HEK293 (cell line): Measurements from ENCODE around the gene TMED6.

Experiments used
- CTCF ChIA-PET: fragments of 350-600 bp; formaldehyde crosslinking; extraction: SDS; loops from one replicate; lab custom pipeline; 2021; ENCODE audit warnings: antibody characterized with exemption; lab: Yijun Ruan, JAX
- POLR2A ChIA-PET: fragments of 300-600 bp; formaldehyde crosslinking; extraction: SDS; loops from one replicate; lab custom pipeline; 2020; ENCODE audit warnings: antibody characterized with exemption, inconsistent platforms; lab: Yijun Ruan, JAX
- H3K27ac ChIP-seq: fragments of 200-500 bp; sonication (Bioruptor generic); 2 replicates; pipeline ENCODE4 v1.5.1; 2014; ENCODE audit warnings: low read depth, low read length, control low read depth, inconsistent platforms; ENCODE audit errors: extremely low read depth
- H3K36me3 ChIP-seq, 2 experiments: fragments of 200-500 bp in 1 of 2; sonication (Bioruptor generic) in 1 of 2; 1 replicate in 1 of 2; 2 replicates in 1 of 2; pipeline ENCODE4 v1.5.1; 2014 to 2017; ENCODE audit warnings: inconsistent platforms in 2 of 2, low read length in 2 of 2; ENCODE audit not compliant: control insufficient read depth in 2 of 2, insufficient read depth in 1 of 2
- H3K4me1 ChIP-seq: fragments of 200-500 bp; sonication (Bioruptor generic); 2 replicates; pipeline ENCODE4 v1.5.1; 2014; ENCODE audit warnings: mild to moderate bottlenecking, low read length, inconsistent platforms; ENCODE audit not compliant: control insufficient read depth, insufficient read depth
- H3K4me3 ChIP-seq: 2 replicates; pipeline ENCODE4 v1.5.1; 2011; ENCODE audit warnings: low read depth, mild to moderate bottlenecking, control low read depth, low read length, moderate library complexity
- H3K9me3 ChIP-seq: fragments of 200-500 bp; sonication (Bioruptor generic); 2 replicates; pipeline ENCODE4 v1.5.1; 2014; ENCODE audit warnings: low read depth, low read length, inconsistent platforms; ENCODE audit not compliant: control insufficient read depth, insufficient read depth
- ATF2 ChIP-seq: fragments of 450-650 bp; formaldehyde crosslinking; IDR thresholded peaks from 2 replicates; pipeline ENCODE4 v1.5.1; 2016; ENCODE audit warnings: missing biosample characterization, missing genetic modification characterization, low read depth
- GLI4 ChIP-seq: fragments of 450-650 bp; formaldehyde crosslinking; IDR thresholded peaks from 2 replicates; pipeline ENCODE4 v1.5.1; 2016; ENCODE audit warnings: missing biosample characterization, missing genetic modification characterization
- MEIS1 ChIP-seq: sonication (generic); formaldehyde crosslinking; IDR thresholded peaks from 2 replicates; pipeline ENCODE4 v1.8.1; 2022; ENCODE audit warnings: missing genetic modification reagents, mild to moderate bottlenecking, borderline replicate concordance
- OVOL3 ChIP-seq: fragments of 450-650 bp; formaldehyde crosslinking; IDR thresholded peaks from 2 replicates; pipeline ENCODE4 v1.5.1; 2016; ENCODE audit warnings: missing biosample characterization, missing genetic modification characterization
- PATZ1 ChIP-seq: fragments of 450-650 bp; formaldehyde crosslinking; IDR thresholded peaks from 2 replicates; pipeline ENCODE4 v1.5.1; 2016; ENCODE audit warnings: missing biosample characterization, missing genetic modification characterization
- PBX3 ChIP-seq: sonication (generic); formaldehyde crosslinking; IDR thresholded peaks from 2 replicates; pipeline ENCODE4 v1.8.1; 2022; ENCODE audit warnings: mild to moderate bottlenecking, moderate library complexity, missing genetic modification reagents
- PRDM1 ChIP-seq: fragments of 450-650 bp; formaldehyde crosslinking; IDR thresholded peaks from 2 replicates; pipeline ENCODE4; 2016; ENCODE audit warnings: missing biosample characterization, missing genetic modification characterization
- SP3 ChIP-seq: fragments of 450-650 bp; formaldehyde crosslinking; IDR thresholded peaks from 2 replicates; pipeline ENCODE4 v1.5.1; 2016; ENCODE audit warnings: missing biosample characterization, missing genetic modification characterization
- WT1 ChIP-seq: fragments of 450-650 bp; formaldehyde crosslinking; IDR thresholded peaks from 2 replicates; pipeline ENCODE4 v1.5.1; 2016; ENCODE audit warnings: missing biosample characterization, missing genetic modification characterization
- ZBTB10 ChIP-seq: fragments of 450-650 bp; formaldehyde crosslinking; IDR thresholded peaks from 2 replicates; pipeline ENCODE4 v1.5.1; 2016; ENCODE audit warnings: missing biosample characterization, missing genetic modification characterization
- ZNF146 ChIP-seq: fragments of 450-650 bp; formaldehyde crosslinking; IDR thresholded peaks from 2 replicates; pipeline ENCODE4 v1.5.1; 2016; ENCODE audit warnings: missing biosample characterization, missing genetic modification characterization
- ZNF19 ChIP-seq: fragments of 450-650 bp; formaldehyde crosslinking; IDR thresholded peaks from 2 replicates; pipeline ENCODE4; 2016; ENCODE audit warnings: missing biosample characterization, missing genetic modification characterization, low read depth
- ZNF202 ChIP-seq: fragments of 450-650 bp; formaldehyde crosslinking; IDR thresholded peaks from 2 replicates; pipeline ENCODE4 v1.5.1; 2016; ENCODE audit warnings: missing biosample characterization, missing genetic modification characterization, borderline replicate concordance
- ZNF221 ChIP-seq: fragments of 450-650 bp; formaldehyde crosslinking; IDR thresholded peaks from 2 replicates; pipeline ENCODE4 v1.5.1; 2017; ENCODE audit warnings: missing biosample characterization, missing genetic modification characterization, borderline replicate concordance
- ZNF280C ChIP-seq: fragments of 450-650 bp; formaldehyde crosslinking; IDR thresholded peaks from 2 replicates; pipeline ENCODE4 v1.5.1; 2016; ENCODE audit warnings: missing biosample characterization, missing genetic modification characterization
- ZNF514 ChIP-seq: fragments of 450-650 bp; formaldehyde crosslinking; IDR thresholded peaks from 2 replicates; pipeline ENCODE4 v1.5.1; 2016; ENCODE audit warnings: missing biosample characterization, missing genetic modification characterization
- ZNF521 ChIP-seq: fragments of 450-650 bp; formaldehyde crosslinking; IDR thresholded peaks from 2 replicates; pipeline ENCODE4 v1.5.1; 2017; ENCODE audit warnings: missing biosample characterization, mild to moderate bottlenecking, missing genetic modification characterization
- ZNF529 ChIP-seq: fragments of 450-650 bp; formaldehyde crosslinking; IDR thresholded peaks from 2 replicates; pipeline ENCODE4 v1.5.1; 2017; ENCODE audit warnings: missing genetic modification characterization, missing biosample characterization; ENCODE audit not compliant: insufficient replicate concordance
- ZNF624 ChIP-seq: fragments of 450-650 bp; formaldehyde crosslinking; IDR thresholded peaks from 2 replicates; pipeline ENCODE4 v1.5.1; 2017; ENCODE audit warnings: missing biosample characterization, missing genetic modification characterization
- ZNF768 ChIP-seq: fragments of 450-650 bp; formaldehyde crosslinking; IDR thresholded peaks from 2 replicates; pipeline ENCODE4 v1.5.1; 2018; ENCODE audit warnings: missing biosample characterization, mild to moderate bottlenecking, missing genetic modification characterization
- ZSCAN23 ChIP-seq: fragments of 450-650 bp; formaldehyde crosslinking; IDR thresholded peaks from 2 replicates; pipeline ENCODE4 v1.5.1; 2016; ENCODE audit warnings: missing biosample characterization, missing genetic modification characterization
- TF ChIP-seq, protein P1 (sequence below): fragments of 450-650 bp; formaldehyde crosslinking; IDR thresholded peaks from 2 replicates; pipeline ENCODE4 v1.5.1; 2016; ENCODE audit warnings: missing biosample characterization, missing genetic modification characterization
- TF ChIP-seq, protein P2 (sequence below): fragments of 450-650 bp; formaldehyde crosslinking; IDR thresholded peaks from 2 replicates; pipeline ENCODE4 v1.5.1; 2016; ENCODE audit warnings: missing biosample characterization, missing genetic modification characterization

Gene TMED6

GRCh38 chr16:69309316-69309715, 42.3 kb downstream of the TMED6 start:
- POLR2A ChIA-PET = no interaction called here
- H3K27ac ChIP-seq = no peak overlapping the region
- TF ChIP-seq ATF2 (tag by site-specific recombination) (no peak), ZBTB10 (tag by site-specific recombination) (no peak), PBX3 (CRISPR knock-in tag) (no peak), ZNF768 (tag by site-specific recombination) (no peak), ZNF202 (tag by site-specific recombination) (no peak), MEIS1 (CRISPR knock-in tag) (no peak), ZNF514 (no peak), WT1 (tag by site-specific recombination) (no peak), ZNF624 (tag by site-specific recombination) (no peak), PATZ1 (tag by site-specific recombination) (no peak)
- TF ChIP-seq, protein P1, sequence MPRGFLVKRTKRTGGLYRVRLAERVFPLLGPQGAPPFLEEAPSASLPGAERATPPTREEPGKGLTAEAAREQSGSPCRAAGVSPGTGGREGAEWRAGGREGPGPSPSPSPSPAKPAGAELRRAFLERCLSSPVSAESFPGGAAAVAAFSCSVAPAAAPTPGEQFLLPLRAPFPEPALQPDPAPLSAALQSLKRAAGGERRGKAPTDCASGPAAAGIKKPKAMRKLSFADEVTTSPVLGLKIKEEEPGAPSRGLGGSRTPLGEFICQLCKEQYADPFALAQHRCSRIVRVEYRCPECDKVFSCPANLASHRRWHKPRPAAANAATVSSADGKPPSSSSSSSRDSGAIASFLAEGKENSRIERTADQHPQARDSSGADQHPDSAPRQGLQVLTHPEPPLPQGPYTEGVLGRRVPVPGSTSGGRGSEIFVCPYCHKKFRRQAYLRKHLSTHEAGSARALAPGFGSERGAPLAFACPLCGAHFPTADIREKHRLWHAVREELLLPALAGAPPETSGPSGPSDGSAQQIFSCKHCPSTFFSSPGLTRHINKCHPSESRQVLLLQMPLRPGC = no peak

DNA sequence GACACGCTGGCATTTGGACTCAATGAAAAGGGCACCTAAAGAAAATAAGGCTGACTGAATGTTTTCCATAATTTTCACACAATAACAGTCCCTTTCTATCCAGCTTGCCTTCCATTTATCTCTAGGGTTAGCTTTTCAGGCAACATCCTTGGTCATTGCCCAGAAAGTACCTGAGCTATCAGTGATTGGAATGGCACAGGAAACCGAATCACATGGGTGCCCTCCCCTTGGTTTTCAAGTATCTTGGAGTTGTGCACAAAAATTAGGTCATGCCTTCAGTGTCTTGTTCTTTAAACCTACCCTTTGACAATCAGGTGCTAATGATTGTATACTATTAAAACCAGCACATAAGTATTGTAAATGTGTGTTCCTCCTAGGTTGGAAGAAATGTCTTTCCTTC, 43.7 kb downstream of the TMED6 start:
- no peaks in the 10 kb centered on the region for H3K4me1 ChIP-seq
- POLR2A ChIA-PET = no interaction called here
- H3K4me3 ChIP-seq = no peak overlapping the region
- CTCF ChIA-PET = no interaction called here
- no peaks in the 10 kb centered on the region for H3K9me3 ChIP-seq
- H3K27ac ChIP-seq = no peak overlapping the region
- peaks cover under 1 to 13% of the 10 kb centered on the region in 2 experiments; a peak in 2 of 3 replicates for H3K36me3 ChIP-seq
- TF ChIP-seq PRDM1 (tag by site-specific recombination) (no peak), ZNF529 (tag by site-specific recombination) (no peak), ZNF521 (tag by site-specific recombination) (no peak), GLI4 (tag by site-specific recombination) (no peak), ZNF280C (tag by site-specific recombination) (no peak), SP3 (tag by site-specific recombination) (no peak), ZNF19 (tag by site-specific recombination) (no peak), ZSCAN23 (tag by site-specific recombination) (no peak), ZNF221 (tag by site-specific recombination) (no peak), ZNF146 (tag by site-specific recombination) (no peak), OVOL3 (tag by site-specific recombination) (no peak)
- TF ChIP-seq, protein P2, sequence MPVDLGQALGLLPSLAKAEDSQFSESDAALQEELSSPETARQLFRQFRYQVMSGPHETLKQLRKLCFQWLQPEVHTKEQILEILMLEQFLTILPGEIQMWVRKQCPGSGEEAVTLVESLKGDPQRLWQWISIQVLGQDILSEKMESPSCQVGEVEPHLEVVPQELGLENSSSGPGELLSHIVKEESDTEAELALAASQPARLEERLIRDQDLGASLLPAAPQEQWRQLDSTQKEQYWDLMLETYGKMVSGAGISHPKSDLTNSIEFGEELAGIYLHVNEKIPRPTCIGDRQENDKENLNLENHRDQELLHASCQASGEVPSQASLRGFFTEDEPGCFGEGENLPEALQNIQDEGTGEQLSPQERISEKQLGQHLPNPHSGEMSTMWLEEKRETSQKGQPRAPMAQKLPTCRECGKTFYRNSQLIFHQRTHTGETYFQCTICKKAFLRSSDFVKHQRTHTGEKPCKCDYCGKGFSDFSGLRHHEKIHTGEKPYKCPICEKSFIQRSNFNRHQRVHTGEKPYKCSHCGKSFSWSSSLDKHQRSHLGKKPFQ = no peak

More at GRCh38 chr16:69309316-69309715, 42.3 kb downstream of the TMED6 start:
- Histone ChIP-seq H3K4me1 (no peaks in the 10 kb centered on the region), H3K9me3 (no peaks in the 10 kb centered on the region), H3K36me3 (peaks cover 10 to 18% of the 10 kb centered on the region in 2 experiments; a peak in 2 of 3 replicates), H3K4me3 (no peak overlapping the region)
- CTCF ChIA-PET = interaction anchor here (0.6 kb wide), 1 partner anchor 158 kb away, joined by 3 read pairs; no protein-coding TSS in a partner anchor
